WERI-Rb-1 (cell line): Measurements from ENCODE around the gene TSHZ3.

ENCODE experiments used
- DNase-seq: peaks from one replicate; pipeline ENCODE4 v3.0.0-alpha.2; 2020
- H3K27ac ChIP-seq: fragments of 250-450 bp; sonication (Bioruptor Pico); 2 replicates; pipeline ENCODE4 v1.5.1; 2020; ENCODE audit warnings: mild to moderate bottlenecking, moderate library complexity
- H3K27me3 ChIP-seq: fragments of 250-450 bp; sonication (Bioruptor Pico); 2 replicates; pipeline ENCODE4 v1.5.1; 2021; ENCODE audit warnings: mild to moderate bottlenecking, low read depth, moderate library complexity; ENCODE audit not compliant: insufficient read depth, severe bottlenecking
- H3K36me3 ChIP-seq: fragments of 250-450 bp; sonication (Bioruptor Pico); 2 replicates; pipeline ENCODE4 v1.5.1; 2020; ENCODE audit warnings: mild to moderate bottlenecking, moderate library complexity
- H3K4me3 ChIP-seq: 2 replicates; pipeline ENCODE4 v1.5.1; 2011; ENCODE audit warnings: low read depth, mild to moderate bottlenecking, control low read depth, low read length
- H3K9me3 ChIP-seq: fragments of 250-450 bp; sonication (Bioruptor Pico); 2 replicates; pipeline ENCODE4 v1.5.1; 2021; ENCODE audit warnings: mild to moderate bottlenecking, moderate library complexity; ENCODE audit not compliant: severe bottlenecking
- TF ChIP-seq, protein P1 (sequence below): IDR thresholded peaks from 2 replicates; pipeline ENCODE4 v1.5.1; 2011; ENCODE audit warnings: low read depth, mild to moderate bottlenecking, control low read depth, inconsistent platforms, low read length

The TSHZ3 gene

DNA sequence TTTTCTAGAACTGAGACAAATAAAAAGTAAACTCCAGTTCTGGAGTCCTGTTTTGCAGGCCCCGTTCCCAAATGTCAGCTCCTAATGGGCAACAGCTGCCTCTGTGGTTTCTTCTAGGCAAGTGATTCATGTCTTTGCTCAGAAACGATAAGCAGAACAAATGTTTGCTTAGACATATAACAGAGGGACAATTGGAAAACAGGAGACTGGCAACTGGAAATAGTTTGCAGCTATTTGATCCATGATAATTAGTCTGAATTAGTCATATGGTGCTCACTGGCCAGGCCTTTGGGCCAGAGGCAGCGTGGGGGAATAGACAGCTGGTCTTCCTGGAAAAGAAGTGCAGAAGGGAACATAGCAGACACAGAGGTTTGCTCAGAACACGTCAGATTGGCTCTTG, 29.2 kb upstream of the TSHZ3 start:
- H3K27ac ChIP-seq: no peak overlapping the region
- H3K9me3 ChIP-seq: no peaks in the 10 kb centered on the region
- TF ChIP-seq, protein P1, sequence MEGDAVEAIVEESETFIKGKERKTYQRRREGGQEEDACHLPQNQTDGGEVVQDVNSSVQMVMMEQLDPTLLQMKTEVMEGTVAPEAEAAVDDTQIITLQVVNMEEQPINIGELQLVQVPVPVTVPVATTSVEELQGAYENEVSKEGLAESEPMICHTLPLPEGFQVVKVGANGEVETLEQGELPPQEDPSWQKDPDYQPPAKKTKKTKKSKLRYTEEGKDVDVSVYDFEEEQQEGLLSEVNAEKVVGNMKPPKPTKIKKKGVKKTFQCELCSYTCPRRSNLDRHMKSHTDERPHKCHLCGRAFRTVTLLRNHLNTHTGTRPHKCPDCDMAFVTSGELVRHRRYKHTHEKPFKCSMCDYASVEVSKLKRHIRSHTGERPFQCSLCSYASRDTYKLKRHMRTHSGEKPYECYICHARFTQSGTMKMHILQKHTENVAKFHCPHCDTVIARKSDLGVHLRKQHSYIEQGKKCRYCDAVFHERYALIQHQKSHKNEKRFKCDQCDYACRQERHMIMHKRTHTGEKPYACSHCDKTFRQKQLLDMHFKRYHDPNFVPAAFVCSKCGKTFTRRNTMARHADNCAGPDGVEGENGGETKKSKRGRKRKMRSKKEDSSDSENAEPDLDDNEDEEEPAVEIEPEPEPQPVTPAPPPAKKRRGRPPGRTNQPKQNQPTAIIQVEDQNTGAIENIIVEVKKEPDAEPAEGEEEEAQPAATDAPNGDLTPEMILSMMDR: no peak
- no peak for DNase-seq
- no peaks in the 10 kb centered on the region for H3K27me3 ChIP-seq
- H3K4me3 ChIP-seq: no peak overlapping the region
- no peaks in the 10 kb centered on the region for H3K36me3 ChIP-seq

GRCh38 chr19:31377736-31378135, 28.5 kb upstream of the TSHZ3 start:
- Histone ChIP-seq H3K9me3 (no peaks in the 10 kb centered on the region), H3K4me3 (no peak overlapping the region), H3K27me3 (no peaks in the 10 kb centered on the region), H3K36me3 (no peaks in the 10 kb centered on the region), H3K27ac (no peak overlapping the region)
- TF ChIP-seq, protein P1: no peak
- no peak for DNase-seq

DNA sequence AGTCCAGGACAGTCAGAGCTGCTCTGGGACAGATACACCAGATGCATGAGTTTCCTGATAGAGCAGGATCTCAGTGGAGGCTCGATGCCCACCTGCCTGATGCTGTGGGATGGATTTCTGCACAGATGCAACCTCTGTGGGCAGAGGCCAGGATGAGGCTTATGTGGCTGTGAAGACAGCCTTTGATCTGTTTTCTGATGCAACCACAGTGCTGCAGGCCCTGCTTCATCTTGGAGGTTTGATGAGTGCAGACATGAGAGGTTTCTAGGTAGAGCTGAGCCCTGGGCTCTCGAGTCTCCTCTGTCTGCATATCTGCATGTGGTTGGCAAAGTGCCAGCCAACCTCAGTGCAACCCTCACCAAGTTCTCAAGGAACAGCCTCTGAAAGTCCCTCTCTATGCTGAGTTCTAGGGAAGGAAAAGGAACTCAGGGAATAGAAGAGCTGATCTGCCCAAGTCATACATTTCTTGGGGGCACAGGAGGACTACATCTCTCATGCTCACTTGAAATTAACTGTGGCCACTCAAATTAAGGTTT, 23.1 kb upstream of the TSHZ3 start:
- H3K27me3 ChIP-seq: no peaks in the 10 kb centered on the region
- no peak overlapping the region for H3K4me3 ChIP-seq
- H3K27ac ChIP-seq: no peak overlapping the region
- no peaks in the 10 kb centered on the region for H3K9me3 ChIP-seq
- no peak for DNase-seq
- TF ChIP-seq, protein P1: no peak
- H3K36me3 ChIP-seq: no peaks in the 10 kb centered on the region

- no peak for DNase-seq
- TF ChIP-seq, protein P1: no peak
- Histone ChIP-seq H3K9me3 (no peaks in the 10 kb centered on the region), H3K36me3 (no peaks in the 10 kb centered on the region), H3K4me3 (no peak overlapping the region), H3K27ac (no peak overlapping the region), H3K27me3 (no peaks in the 10 kb centered on the region)
Observed at GRCh38 chr19:31370216-31370615, 21.0 kb upstream of the TSHZ3 start.

- H3K27me3 ChIP-seq: no peaks in the 10 kb centered on the region
- TF ChIP-seq, protein P1: no peak
- no peak overlapping the region for H3K4me3 ChIP-seq
- H3K9me3 ChIP-seq: no peaks in the 10 kb centered on the region
- DNase-seq: no peak
- H3K27ac ChIP-seq: no peak overlapping the region
- H3K36me3 ChIP-seq: no peaks in the 10 kb centered on the region
Observed at GRCh38 chr19:31364963-31365362, 15.7 kb upstream of the TSHZ3 start.

DNA sequence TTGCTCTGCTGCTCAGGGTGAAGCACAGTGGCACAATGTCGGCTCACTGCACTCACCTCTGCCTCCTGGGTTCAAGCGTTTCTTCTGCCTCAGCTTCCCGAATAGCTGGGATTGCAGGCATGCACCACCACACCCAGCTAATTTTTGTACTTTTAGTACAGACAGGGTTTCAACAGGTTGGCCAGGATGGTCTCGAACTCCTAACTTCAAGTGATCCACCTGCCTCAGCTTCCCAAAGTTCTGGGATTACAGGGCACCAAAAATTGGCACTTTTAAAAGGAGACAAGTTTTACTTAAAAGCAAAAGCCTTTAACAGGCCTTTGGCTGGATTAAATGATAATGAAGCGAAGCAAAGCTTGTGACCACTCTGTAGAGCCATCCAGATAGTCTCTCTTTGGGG, 12.5 kb upstream of the TSHZ3 start:
- TF ChIP-seq, protein P1: no peak
- H3K4me3 ChIP-seq: no peak overlapping the region
- DNase-seq: no peak
- no peaks in the 10 kb centered on the region for H3K27me3 ChIP-seq
- no peak overlapping the region for H3K27ac ChIP-seq
- H3K9me3 ChIP-seq: no peaks in the 10 kb centered on the region
- no peaks in the 10 kb centered on the region for H3K36me3 ChIP-seq
